VCaP (cell line): ENCODE measurements around the gene TCF12.

ENCODE experiments used
- H3K27ac ChIP-seq: fragments of 450-650 bp; 2 replicates; pipeline ENCODE4 v1.5.1; 2017
- CTCF ChIP-seq: fragments of 450-650 bp; conservative IDR thresholded peaks from 2 replicates; pipeline ENCODE4 v1.5.1; 2017; ENCODE audit warnings: mild to moderate bottlenecking, moderate library complexity

The TCF12 gene

GRCh38 chr15:56978898-56979662, 60.6 kb downstream of the TCF12 start:
- TF ChIP-seq CTCF: no peak
- no peak overlapping the region for H3K27ac ChIP-seq

- TF ChIP-seq CTCF: no peak
- no peak overlapping the region for H3K27ac ChIP-seq
Measured at GRCh38 chr15:56980473-56980872, 62.0 kb downstream of the TCF12 start.

- H3K27ac ChIP-seq: no peak overlapping the region
- no peak for TF ChIP-seq CTCF
Measured at GRCh38 chr15:56981160-56981559, 62.7 kb downstream of the TCF12 start.

- H3K27ac ChIP-seq: no peak overlapping the region
- no peak for TF ChIP-seq CTCF
Measured at GRCh38 chr15:56982987-56983386, 64.5 kb downstream of the TCF12 start.

- no peak for TF ChIP-seq CTCF
- no peak overlapping the region for H3K27ac ChIP-seq
Measured at GRCh38 chr15:56984681-56985481, 66.4 kb downstream of the TCF12 start.

- TF ChIP-seq CTCF: no peak
- H3K27ac ChIP-seq: no peak overlapping the region
Measured at GRCh38 chr15:56985856-56986255, 67.4 kb downstream of the TCF12 start.

GRCh38 chr15:56987286-56987685, 68.8 kb downstream of the TCF12 start:
- TF ChIP-seq CTCF: no peak
- H3K27ac ChIP-seq: no peak overlapping the region
